Measurements from ENCODE around the gene PFN2.
"Not testable (repeated sequence)": the region's sequence is repeated elsewhere in the genome, so short reads cannot be mapped to it uniquely, and the experiment has no call there.

The PFN2 gene

DNA sequence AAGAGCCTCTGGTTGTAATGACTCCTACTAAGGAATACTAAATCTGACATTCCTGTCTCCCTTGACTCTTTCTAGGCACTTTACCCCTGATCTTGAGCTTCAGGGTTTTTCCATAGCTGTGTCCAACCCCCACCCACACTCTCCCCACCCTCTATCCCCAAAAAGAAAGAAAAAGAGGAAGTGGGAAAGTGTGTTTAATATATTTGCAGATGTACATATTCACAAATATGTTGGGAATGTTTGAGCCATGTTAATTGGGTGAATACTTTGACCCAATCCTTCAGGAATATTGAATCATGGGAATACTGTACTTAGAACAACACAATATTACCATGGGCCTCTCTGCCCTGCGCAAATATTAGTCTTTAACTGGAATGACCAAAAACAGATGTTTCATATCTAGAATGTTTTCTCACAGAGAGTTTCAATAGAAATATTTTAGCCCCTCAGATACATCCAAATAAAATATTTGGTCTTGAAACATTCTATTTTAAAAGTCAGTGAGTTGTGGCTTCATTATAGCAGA, 19.8 kb upstream of the PFN2 start:
- Histone ChIP-seq H3K9me3 (ENCODE audit: insufficient read depth, low read depth, low read length) (peaks cover 15% of the 10 kb centered on the region; the same call in 1 of the 2 replicates), H3K27me3 (ENCODE audit: insufficient read depth, low read length) (no peaks in the 10 kb centered on the region), H3K36me3 (ENCODE audit: insufficient read depth, low read length) (no peaks in the 10 kb centered on the region), H3K4me1 (ENCODE audit: insufficient read depth, low read length) (peaks cover 13% of the 10 kb centered on the region), H3K9ac (ENCODE audit: low read depth, low read length) (no peak overlapping the region), H3K4me3 (ENCODE audit: low read length) (no peak overlapping the region), H3K27ac (ENCODE audit: low read depth, low read length) (no peak overlapping the region)
- 100% methylated on average over 1 of the region's 1 CpG for WGBS

- Histone ChIP-seq H3K4me1 (ENCODE audit: insufficient read depth, low read length) (peaks cover 13% of the 10 kb centered on the region), H3K4me3 (ENCODE audit: low read length) (no peak overlapping the region), H3K27me3 (ENCODE audit: insufficient read depth, low read length) (no peaks in the 10 kb centered on the region), H3K36me3 (ENCODE audit: insufficient read depth, low read length) (no peaks in the 10 kb centered on the region), H3K27ac (ENCODE audit: low read depth, low read length) (no peak overlapping the region), H3K9ac (ENCODE audit: low read depth, low read length) (no peak overlapping the region), H3K9me3 (ENCODE audit: insufficient read depth, low read depth, low read length) (0 out of 2 replicates have a peak, but pooled peaks cover 5% of the 10 kb centered on the region)
- WGBS: 54% methylated on average over 2 of the region's 2 CpGs
Observed at GRCh38 chr3:149989307-149989706, 18.6 kb upstream of the PFN2 start.

- Histone ChIP-seq H3K4me1 (ENCODE audit: insufficient read depth, low read length) (no peaks in the 10 kb centered on the region), H3K9ac (ENCODE audit: low read depth, low read length) (no peak overlapping the region), H3K9me3 (ENCODE audit: insufficient read depth, low read depth, low read length) (no peaks in the 10 kb centered on the region), H3K27me3 (ENCODE audit: insufficient read depth, low read length) (no peaks in the 10 kb centered on the region), H3K36me3 (ENCODE audit: insufficient read depth, low read length) (no peaks in the 10 kb centered on the region), H3K27ac (ENCODE audit: low read depth, low read length) (no peak overlapping the region), H3K4me3 (ENCODE audit: low read length) (no peak overlapping the region)
- WGBS: 94% methylated on average over 4 of the region's 4 CpGs
Observed at GRCh38 chr3:149983628-149984027, 12.9 kb upstream of the PFN2 start.

DNA sequence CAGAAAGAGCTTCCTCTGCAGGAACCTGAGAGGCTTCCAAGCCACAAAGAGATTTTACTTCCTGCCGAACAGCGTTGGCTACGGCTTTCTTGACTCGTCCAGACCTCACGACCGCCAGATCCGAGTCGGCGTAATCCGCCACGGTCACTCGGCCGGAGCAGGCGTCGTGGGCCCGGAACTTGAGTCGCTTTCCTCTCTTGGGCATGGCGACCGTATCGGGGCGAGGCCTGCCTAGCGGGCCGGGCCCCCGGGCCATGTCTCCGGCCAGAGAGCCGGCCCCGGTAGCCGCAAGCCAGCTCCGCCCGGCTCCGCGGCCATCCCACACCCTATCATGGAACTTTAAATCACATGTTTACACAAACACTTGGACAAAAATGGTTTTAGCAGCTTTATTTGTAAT, 12.4 kb upstream of the PFN2 start:
- not testable (repeated sequence) for H3K9ac ChIP-seq (ENCODE audit: low read depth, low read length); H3K4me1 ChIP-seq (ENCODE audit: insufficient read depth, low read length); H3K9me3 ChIP-seq (ENCODE audit: insufficient read depth, low read depth, low read length); H3K36me3 ChIP-seq (ENCODE audit: insufficient read depth, low read length); H3K27me3 ChIP-seq (ENCODE audit: insufficient read depth, low read length); H3K27ac ChIP-seq (ENCODE audit: low read depth, low read length); H3K4me3 ChIP-seq (ENCODE audit: low read length)
- 95% methylated on average over 32 of the region's 32 CpGs for WGBS

- H3K27ac ChIP-seq (ENCODE audit: low read depth, low read length); H3K36me3 ChIP-seq (ENCODE audit: insufficient read depth, low read length); H3K4me3 ChIP-seq (ENCODE audit: low read length); H3K9ac ChIP-seq (ENCODE audit: low read depth, low read length); H3K4me1 ChIP-seq (ENCODE audit: insufficient read depth, low read length); H3K27me3 ChIP-seq (ENCODE audit: insufficient read depth, low read length); H3K9me3 ChIP-seq (ENCODE audit: insufficient read depth, low read depth, low read length): not testable (repeated sequence)
- WGBS: no CpG with 5 or more reads among the region's 10 CpGs
Observed at GRCh38 chr3:149981979-149982378, 11.3 kb upstream of the PFN2 start.

GRCh38 chr3:149977386-149977785, 6.7 kb upstream of the PFN2 start:
- no peaks in the 10 kb centered on the region for H3K9me3 ChIP-seq (ENCODE audit: insufficient read depth, low read depth, low read length)
- WGBS: no CpG with 5 or more reads among the region's 2 CpGs
- H3K4me1 ChIP-seq (ENCODE audit: insufficient read depth, low read length): peaks cover 5% of the 10 kb centered on the region; the same call in 1 of the 2 replicates
- H3K9ac ChIP-seq (ENCODE audit: low read depth, low read length): no peak overlapping the region
- H3K27ac ChIP-seq (ENCODE audit: low read depth, low read length): no peak overlapping the region
- H3K4me3 ChIP-seq (ENCODE audit: low read length): no peak overlapping the region
- H3K36me3 ChIP-seq (ENCODE audit: insufficient read depth, low read length): no peaks in the 10 kb centered on the region
- no peaks in the 10 kb centered on the region for H3K27me3 ChIP-seq (ENCODE audit: insufficient read depth, low read length)

DNA sequence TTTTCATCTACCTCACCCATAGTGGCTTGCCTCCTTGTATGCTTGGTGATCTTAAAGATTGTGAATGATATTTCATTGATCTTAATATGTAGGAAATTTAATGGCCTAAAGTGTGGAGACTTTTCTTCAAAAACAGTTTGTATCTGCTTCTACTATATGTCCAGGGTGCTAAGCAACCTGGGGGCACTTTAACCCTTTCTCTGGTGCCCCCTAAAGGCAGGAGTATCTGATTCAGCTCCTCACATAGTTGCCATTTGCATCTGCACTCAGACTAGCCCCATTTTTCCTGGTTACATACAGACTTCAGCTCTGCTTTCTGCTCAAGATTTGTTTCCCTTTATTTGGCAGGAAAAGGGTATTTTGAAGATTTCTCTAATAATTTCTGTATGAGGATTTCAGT, 5.2 kb upstream of the PFN2 start:
- no peaks in the 10 kb centered on the region for H3K9me3 ChIP-seq (ENCODE audit: insufficient read depth, low read depth, low read length)
- peaks cover 10% of the 10 kb centered on the region; the same call in 1 of the 2 replicates for H3K4me1 ChIP-seq (ENCODE audit: insufficient read depth, low read length)
- H3K4me3 ChIP-seq (ENCODE audit: low read length): no peak overlapping the region
- no peaks in the 10 kb centered on the region for H3K36me3 ChIP-seq (ENCODE audit: insufficient read depth, low read length)
- no peak overlapping the region for H3K9ac ChIP-seq (ENCODE audit: low read depth, low read length)
- no peak overlapping the region for H3K27ac ChIP-seq (ENCODE audit: low read depth, low read length)
- no peaks in the 10 kb centered on the region for H3K27me3 ChIP-seq (ENCODE audit: insufficient read depth, low read length)

- H3K36me3 ChIP-seq (ENCODE audit: insufficient read depth, low read length): peaks cover 19% of the 10 kb centered on the region
Observed at GRCh38 chr3:149971403-149972075, 844 bp upstream of the PFN2 start.

GRCh38 chr3:149969940-149970715, 567 bp downstream of the PFN2 start:
- Histone ChIP-seq H3K9me3 (ENCODE audit: insufficient read depth, low read depth, low read length) (no peaks in the 10 kb centered on the region), H3K9ac (ENCODE audit: low read depth, low read length) (peak overlapping the region; percentile 97), H3K27me3 (ENCODE audit: insufficient read depth, low read length) (no peaks in the 10 kb centered on the region), H3K36me3 (ENCODE audit: insufficient read depth, low read length) (peaks cover 33% of the 10 kb centered on the region), H3K4me1 (ENCODE audit: insufficient read depth, low read length) (peaks cover 44% of the 10 kb centered on the region), H3K4me3 (ENCODE audit: low read length) (peak overlapping the region; percentile 82), H3K27ac (ENCODE audit: low read depth, low read length) (peak overlapping the region; percentile 96)
- under 1% methylated on average over 73 of the region's 73 CpGs for WGBS

More at GRCh38 chr3:149971403-149972075, 844 bp upstream of the PFN2 start:
- no peaks in the 10 kb centered on the region for H3K27me3 ChIP-seq (ENCODE audit: insufficient read depth, low read length)
- peak overlapping the region; percentile 82 for H3K4me3 ChIP-seq (ENCODE audit: low read length)
- peaks cover 34% of the 10 kb centered on the region for H3K4me1 ChIP-seq (ENCODE audit: insufficient read depth, low read length)
- peak overlapping the region; percentile 97 for H3K9ac ChIP-seq (ENCODE audit: low read depth, low read length)
- H3K27ac ChIP-seq (ENCODE audit: low read depth, low read length): peak overlapping the region; percentile 96
- H3K9me3 ChIP-seq (ENCODE audit: insufficient read depth, low read depth, low read length): no peaks in the 10 kb centered on the region
- WGBS: under 1% methylated on average over 42 of the region's 42 CpGs

DNA sequence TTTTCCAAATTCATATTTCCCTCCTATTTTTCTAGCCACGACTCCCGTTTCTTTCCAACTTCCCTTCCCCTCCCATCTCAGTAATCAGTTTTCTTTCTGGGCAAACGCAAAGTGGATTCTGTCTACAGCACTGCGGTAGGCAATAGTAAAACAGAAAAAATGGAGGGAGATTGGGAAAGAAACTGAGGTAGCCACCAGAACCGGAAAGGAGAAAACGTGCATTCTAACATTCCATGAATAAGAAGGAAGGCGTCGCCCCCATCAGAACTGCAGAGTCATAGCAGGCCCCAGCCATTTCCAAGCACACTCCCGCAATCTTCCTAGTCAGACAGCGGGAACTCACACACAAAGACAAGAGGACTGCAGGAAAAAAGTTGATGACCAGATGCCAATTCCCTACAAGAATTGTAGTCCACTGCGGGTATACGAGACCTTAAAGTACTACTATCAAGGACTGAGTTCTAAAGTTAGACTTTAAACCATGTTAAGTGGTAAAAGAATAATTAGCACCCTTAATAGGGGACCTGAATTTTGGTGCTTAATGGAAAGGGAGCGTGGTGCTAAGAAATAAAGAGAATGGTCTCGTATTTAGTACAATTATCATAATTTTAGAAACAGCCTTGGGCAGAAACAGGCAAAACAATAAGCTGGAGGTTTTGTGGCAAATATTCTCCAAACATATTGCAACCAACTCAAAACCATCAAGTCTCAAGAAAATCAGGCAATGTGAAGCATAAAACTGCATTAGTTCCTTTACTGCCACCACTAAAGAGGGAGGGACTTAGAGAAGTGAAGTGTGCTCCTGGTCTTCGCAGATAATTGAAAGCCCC, 1.4 kb downstream of the PFN2 start:
- H3K27me3 ChIP-seq (ENCODE audit: insufficient read depth, low read length): no peaks in the 10 kb centered on the region
- peak overlapping the region; percentile 82 for H3K4me3 ChIP-seq (ENCODE audit: low read length)
- peak overlapping the region; percentile 96 for H3K27ac ChIP-seq (ENCODE audit: low read depth, low read length)
- H3K9me3 ChIP-seq (ENCODE audit: insufficient read depth, low read depth, low read length): no peaks in the 10 kb centered on the region
- H3K36me3 ChIP-seq (ENCODE audit: insufficient read depth, low read length): peaks cover 41% of the 10 kb centered on the region
- H3K4me1 ChIP-seq (ENCODE audit: insufficient read depth, low read length): peaks cover 44% of the 10 kb centered on the region
- WGBS: 2% methylated on average over 13 of the region's 15 CpGs
- H3K9ac ChIP-seq (ENCODE audit: low read depth, low read length): peak overlapping the region; percentile 97

DNA sequence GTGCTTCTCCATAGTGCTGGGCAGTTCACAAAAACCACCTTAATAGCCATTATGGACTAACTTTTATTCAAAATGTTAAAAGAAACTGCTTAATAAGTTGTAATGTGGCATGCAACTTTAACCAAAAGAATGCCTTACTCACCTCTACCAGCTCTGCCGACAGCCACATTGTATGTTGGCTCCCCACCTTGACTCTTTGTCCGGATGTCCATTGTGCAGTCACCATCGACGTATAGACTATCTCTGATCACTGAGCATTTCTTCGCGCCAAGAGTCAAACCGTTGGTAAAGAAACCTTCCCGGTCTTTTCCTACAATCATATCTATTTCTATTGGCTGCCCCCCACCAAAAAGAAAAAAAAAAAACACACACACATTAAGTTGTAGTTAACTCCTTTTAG, 2.5 kb downstream of the PFN2 start:
- peaks cover 44% of the 10 kb centered on the region for H3K4me1 ChIP-seq (ENCODE audit: insufficient read depth, low read length)
- H3K27me3 ChIP-seq (ENCODE audit: insufficient read depth, low read length): no peaks in the 10 kb centered on the region
- H3K9me3 ChIP-seq (ENCODE audit: insufficient read depth, low read depth, low read length): no peaks in the 10 kb centered on the region
- WGBS: 27% methylated on average over 8 of the region's 8 CpGs
- peak overlapping the region; percentile 96 for H3K27ac ChIP-seq (ENCODE audit: low read depth, low read length)
- peak overlapping the region; percentile 97 for H3K9ac ChIP-seq (ENCODE audit: low read depth, low read length)
- H3K4me3 ChIP-seq (ENCODE audit: low read length): peak overlapping the region; percentile 82
- peaks cover 52% of the 10 kb centered on the region for H3K36me3 ChIP-seq (ENCODE audit: insufficient read depth, low read length)

Data from HUES64 (cell line).